Head of caudate nucleus (tissue), 42 donors: ENCODE results near the gene IAPP.
"Not testable (repeated sequence)": the region's sequence is repeated elsewhere in the genome, so short reads cannot be mapped to it uniquely, and the experiment has no call there.

Experiments used
- DNase-seq, 42 donors: peaks; one replicate each; pipeline versions ENCODE4 v3.0.0 to v3.0.0-alpha.2; 2020 to 2021; ENCODE audit warnings: mixed read lengths in 7 of 42
- intact Hi-C: fragments of 100-400 bp; cut with DNase I; formaldehyde crosslinking; loops from one replicate; pipeline ENCODE4 v1.15.0; 2022

The IAPP gene

GRCh38 chr12:21369141-21369980 is 3.3 kb upstream of the IAPP start:
- DNase-seq, result no peak
- intact Hi-C loops, result no loop called here

- no peak for DNase-seq
- intact Hi-C loops, result no loop called here
Measured at GRCh38 chr12:21370845-21371449, 1.8 kb upstream of the IAPP start.

GRCh38 chr12:21379218-21379617 is 6.5 kb downstream of the IAPP start:
- intact Hi-C loops, result no loop called here
- DNase-seq, result no peak

GRCh38 chr12:21381320-21381719 is 8.6 kb downstream of the IAPP start:
- DNase-seq, intact Hi-C loops: not testable (repeated sequence)

GRCh38 chr12:21384261-21384660 is 11.6 kb downstream of the IAPP start:
- intact Hi-C loops, result no loop called here
- DNase-seq, result no peak

GRCh38 chr12:21387174-21387573 is 14.5 kb downstream of the IAPP start:
- no peak for DNase-seq
- intact Hi-C loops, result no loop called here

- no peak for DNase-seq
- intact Hi-C loops, result no loop called here
Measured at GRCh38 chr12:21392384-21392783, 19.7 kb downstream of the IAPP start.

GRCh38 chr12:21394828-21395626 is 22.3 kb downstream of the IAPP start:
- intact Hi-C loops, DNase-seq: not testable (repeated sequence)

- intact Hi-C loops, result no loop called here
- no peak for DNase-seq
Measured at GRCh38 chr12:21413369-21414277, 40.9 kb downstream of the IAPP start.

- no peak for DNase-seq
- intact Hi-C loops, result no loop called here
Measured at GRCh38 chr12:21416511-21417121, 43.9 kb downstream of the IAPP start.

- intact Hi-C loops, DNase-seq: not testable (repeated sequence)
Measured at GRCh38 chr12:21418398-21418797, 45.7 kb downstream of the IAPP start.

GRCh38 chr12:21419009-21419699 is 46.5 kb downstream of the IAPP start:
- intact Hi-C loops, result not testable (repeated sequence)

GRCh38 chr12:21428241-21428640 is 55.5 kb downstream of the IAPP start:
- intact Hi-C loops, result no loop called here
- no peak for DNase-seq

More at GRCh38 chr12:21419009-21419699, 46.5 kb downstream of the IAPP start:
- not testable (repeated sequence) for DNase-seq
